Activated CD8-positive, alpha-beta T cell treated with anti-CD3 and anti-CD28 coated beads for 36 hours (primary cell): ENCODE data around the gene DPP9. TPM values are rescaled to one million over a fixed set of nuclear protein-coding genes. Genes with fewer than 3 reads are reported as not detected.

Experiments
- ATAC-seq: fragments of 200-7000 bp; cut with Tn5 transposase; one replicate; pipeline ENCODE4 v1.10.0; 2021; ENCODE audit warnings: mild to moderate bottlenecking, moderate library complexity
- CTCF ChIA-PET: fragments of 350-600 bp; sonication (Branson Sonifier 250); formaldehyde crosslinking; loops from one replicate; lab custom pipeline; 2021; ENCODE audit warnings: antibody characterized with exemption; lab: Charles Lee
- POLR2A ChIA-PET: fragments of 350-600 bp; sonication (Branson Sonifier 250); formaldehyde crosslinking; loops from one replicate; lab custom pipeline; 2021; ENCODE audit warnings: antibody characterized with exemption; lab: Charles Lee
- DNase-seq: peaks from one replicate; pipeline ENCODE4 v3.0.0-alpha.2; 2020
- H3K27ac Mint-ChIP-seq: one replicate; pipeline ENCODE4 v1.8.0; 2021; ENCODE audit warnings: mild to moderate bottlenecking, mixed read lengths
- H3K27me3 Mint-ChIP-seq: one replicate; pipeline ENCODE4 v1.8.0; 2021; ENCODE audit warnings: mixed read lengths
- H3K36me3 Mint-ChIP-seq: one replicate; pipeline ENCODE4 v1.8.0; 2021; ENCODE audit warnings: low read depth, mixed read lengths
- H3K4me1 Mint-ChIP-seq: one replicate; pipeline ENCODE4 v1.8.0; 2021; ENCODE audit warnings: low read depth, mixed read lengths
- H3K4me3 Mint-ChIP-seq: one replicate; pipeline ENCODE4 v1.8.0; 2021; ENCODE audit warnings: mild to moderate bottlenecking, moderate library complexity, mixed read lengths
- H3K9me3 Mint-ChIP-seq: one replicate; pipeline ENCODE4 v1.8.0; 2021; ENCODE audit warnings: mixed read lengths
- intact Hi-C: fragments of 100-400 bp; cut with micrococcal nuclease; formaldehyde crosslinking; loops from one replicate; pipeline ENCODE4 v1.10.0; 2022
- total RNA-seq, 2 experiments: library from RNA; stranded (reverse); gene quantifications; one replicate each; pipeline ENCODE4 v1.2.3, GENCODE V29; 2021
- TF ChIP-seq, protein P1 (sequence below): fragments of 200-600 bp; IDR thresholded peaks from one replicate; pipeline ENCODE4 v1.8.0; 2022; ENCODE audit warnings: antibody characterized with exemption, mild to moderate bottlenecking

Gene DPP9
- total RNA-seq, 2 experiments from 2014 or later = 60.4 to 64.0 TPM

- POLR2A ChIA-PET = interaction anchor here (0.6 kb wide), 1 partner anchor 97 kb away, joined by 5 read pairs; no protein-coding TSS in a partner anchor
These were observed 2.4 kb downstream of the DPP9 start for GRCh38 chr19:4721196-4721595.

DNA sequence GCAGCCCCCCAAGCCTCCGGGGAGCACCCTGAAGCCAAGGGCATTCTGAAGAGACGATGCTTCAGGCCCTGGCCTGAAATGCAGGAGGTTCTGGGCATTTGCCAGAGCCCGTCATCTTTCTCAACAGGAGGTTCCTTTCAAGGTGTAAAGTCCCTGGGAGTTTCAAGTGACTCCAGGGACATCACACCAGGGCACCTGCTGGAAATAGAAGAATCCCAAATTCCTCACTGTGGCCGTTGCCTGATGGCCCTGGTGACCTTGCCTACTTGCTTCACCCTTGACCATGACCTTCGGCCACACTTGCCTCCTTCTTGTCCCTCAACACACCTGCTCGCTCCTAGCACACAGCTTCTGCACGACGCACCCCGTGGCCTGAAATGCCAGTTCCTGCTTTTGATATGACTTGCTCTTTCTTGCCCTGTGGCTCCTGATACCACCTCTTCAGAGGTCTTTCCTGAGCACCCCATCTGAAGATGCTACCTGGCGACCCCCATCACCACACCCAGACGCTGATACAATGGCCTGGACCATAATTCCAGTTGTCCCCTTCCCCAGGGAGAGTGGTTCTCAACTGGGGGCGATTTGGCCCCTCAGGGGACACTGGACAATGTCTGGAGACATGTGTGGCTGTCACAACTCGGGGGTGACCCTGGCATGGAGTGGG is 3.5 kb downstream of the DPP9 start:
- CTCF ChIA-PET = no interaction called here
- POLR2A ChIA-PET = no interaction called here
- H3K4me3 Mint-ChIP-seq = no peak overlapping the region
- TF ChIP-seq, protein P1, sequence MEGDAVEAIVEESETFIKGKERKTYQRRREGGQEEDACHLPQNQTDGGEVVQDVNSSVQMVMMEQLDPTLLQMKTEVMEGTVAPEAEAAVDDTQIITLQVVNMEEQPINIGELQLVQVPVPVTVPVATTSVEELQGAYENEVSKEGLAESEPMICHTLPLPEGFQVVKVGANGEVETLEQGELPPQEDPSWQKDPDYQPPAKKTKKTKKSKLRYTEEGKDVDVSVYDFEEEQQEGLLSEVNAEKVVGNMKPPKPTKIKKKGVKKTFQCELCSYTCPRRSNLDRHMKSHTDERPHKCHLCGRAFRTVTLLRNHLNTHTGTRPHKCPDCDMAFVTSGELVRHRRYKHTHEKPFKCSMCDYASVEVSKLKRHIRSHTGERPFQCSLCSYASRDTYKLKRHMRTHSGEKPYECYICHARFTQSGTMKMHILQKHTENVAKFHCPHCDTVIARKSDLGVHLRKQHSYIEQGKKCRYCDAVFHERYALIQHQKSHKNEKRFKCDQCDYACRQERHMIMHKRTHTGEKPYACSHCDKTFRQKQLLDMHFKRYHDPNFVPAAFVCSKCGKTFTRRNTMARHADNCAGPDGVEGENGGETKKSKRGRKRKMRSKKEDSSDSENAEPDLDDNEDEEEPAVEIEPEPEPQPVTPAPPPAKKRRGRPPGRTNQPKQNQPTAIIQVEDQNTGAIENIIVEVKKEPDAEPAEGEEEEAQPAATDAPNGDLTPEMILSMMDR = no peak
- intact Hi-C loops = no loop called here
- H3K27me3 Mint-ChIP-seq = peaks cover 5% of the 10 kb centered on the region
- peaks cover 17% of the 10 kb centered on the region for H3K36me3 Mint-ChIP-seq
- H3K27ac Mint-ChIP-seq = no peak overlapping the region
- ATAC-seq = no peak
- H3K4me1 Mint-ChIP-seq = peaks cover 23% of the 10 kb centered on the region
- DNase-seq = no peak
- H3K9me3 Mint-ChIP-seq = no peaks in the 10 kb centered on the region

More at GRCh38 chr19:4721196-4721595, 2.4 kb downstream of the DPP9 start:
- ATAC-seq (no peak), DNase-seq (no peak)
- H3K4me3 Mint-ChIP-seq = peak overlapping the region; percentile 99
- CTCF ChIA-PET = interaction anchor here (0.9 to 2.3 kb wide), 3 partner anchors 11 to 70 kb away, joined by 3 to 12 read pairs (median 5); partner anchors contain the start of gene FEM1A
- intact Hi-C loops = no loop called here
- H3K36me3 Mint-ChIP-seq = peaks cover 14% of the 10 kb centered on the region
- H3K9me3 Mint-ChIP-seq = no peaks in the 10 kb centered on the region
- H3K27me3 Mint-ChIP-seq = peaks cover 5% of the 10 kb centered on the region
- TF ChIP-seq, protein P1 = no peak
- H3K4me1 Mint-ChIP-seq = peaks cover 23% of the 10 kb centered on the region
- no peak overlapping the region for H3K27ac Mint-ChIP-seq

DNA sequence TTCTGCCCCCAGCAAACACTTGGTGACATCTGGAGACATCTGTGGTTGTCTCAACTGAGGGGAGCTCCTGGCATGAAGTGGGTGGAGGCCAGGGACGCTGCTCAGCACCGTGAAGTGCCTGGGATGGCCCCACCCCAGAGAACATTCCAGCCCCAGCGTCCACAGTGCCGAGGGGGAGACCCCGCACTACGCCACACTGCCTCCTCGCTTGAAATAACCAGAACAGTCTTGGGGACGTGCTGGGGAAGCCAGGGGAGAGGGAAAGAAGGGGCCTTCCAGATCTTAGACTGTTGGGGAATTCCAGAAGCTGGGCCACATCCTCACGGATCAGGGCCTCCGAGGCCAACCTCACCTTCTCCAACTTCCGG is 4.2 kb downstream of the DPP9 start:
- DNase-seq (no peak), ATAC-seq (no peak)
- Mint-ChIP-seq H3K27me3 (peaks cover 3% of the 10 kb centered on the region), H3K4me3 (no peak overlapping the region), H3K9me3 (no peaks in the 10 kb centered on the region), H3K4me1 (peaks cover 17% of the 10 kb centered on the region), H3K27ac (no peak overlapping the region), H3K36me3 (peaks cover 17% of the 10 kb centered on the region)
- ChIA-PET POLR2A (no interaction called here), CTCF (no interaction called here)
- TF ChIP-seq, protein P1 = no peak
- intact Hi-C loops = no loop called here

- DNase-seq = no peak
- H3K9me3 Mint-ChIP-seq = no peaks in the 10 kb centered on the region
- ChIA-PET POLR2A (no interaction called here), CTCF (no interaction called here)
- TF ChIP-seq, protein P1 = no peak
- no peaks in the 10 kb centered on the region for H3K27me3 Mint-ChIP-seq
- intact Hi-C loops = no loop called here
- peaks cover 19% of the 10 kb centered on the region for H3K36me3 Mint-ChIP-seq
- H3K27ac Mint-ChIP-seq = no peak overlapping the region
- no peak for ATAC-seq
- no peak overlapping the region for H3K4me3 Mint-ChIP-seq
- peaks cover 16% of the 10 kb centered on the region for H3K4me1 Mint-ChIP-seq
These were observed 5.5 kb downstream of the DPP9 start for GRCh38 chr19:4717966-4718701.
